K562 (cell line): ENCODE data around the gene PRM1.

Experiments used
- SMAD4 ChIP-seq: fragments of 250-450 bp; sonication (Bioruptor Pico); conservative IDR thresholded peaks from 2 replicates; pipeline ENCODE4 v1.8.0; 2021; ENCODE audit warnings: inconsistent platforms, mild to moderate bottlenecking, moderate library complexity
- TAF15 ChIP-seq: fragments of 200-400 bp; formaldehyde crosslinking; IDR thresholded peaks from 2 replicates; pipeline ENCODE4 v1.6.1; 2017; ENCODE audit warnings: mild to moderate bottlenecking, low read depth, low read length, moderate library complexity
- ZNF263 ChIP-seq: sonication (generic); formaldehyde crosslinking; IDR thresholded peaks from 2 replicates; pipeline ENCODE4 v1.8.0; 2022; ENCODE audit warnings: mild to moderate bottlenecking, missing genetic modification reagents, borderline replicate concordance
- ZNF76 ChIP-seq: fragments of 250-450 bp; sonication (Bioruptor Pico); IDR thresholded peaks from 2 replicates; pipeline ENCODE4 v1.4.0; 2020; ENCODE audit warnings: mild to moderate bottlenecking, moderate library complexity, borderline replicate concordance
- TF ChIP-seq, protein P1 (sequence below), 3 experiments: IDR thresholded peaks in 2 of 3; conservative IDR thresholded peaks in 1 of 3; 2 replicates each; pipeline ENCODE4 v1.5.1; 2011 to 2012; ENCODE audit warnings: low read length in 3 of 3, mild to moderate bottlenecking in 3 of 3, control low read depth in 2 of 3, improper control_type of control experiment in 1 of 3, inconsistent platforms in 1 of 3, low read depth in 1 of 3, mixed read lengths in 1 of 3, moderate library complexity in 1 of 3; ENCODE audit not compliant: insufficient read depth in 2 of 3
- TF ChIP-seq, protein P2 (sequence below): sonication (generic); formaldehyde crosslinking; IDR thresholded peaks from 2 replicates; pipeline ENCODE4 v1.8.1; 2023; ENCODE audit warnings: mild to moderate bottlenecking, missing genetic modification reagents

DNA sequence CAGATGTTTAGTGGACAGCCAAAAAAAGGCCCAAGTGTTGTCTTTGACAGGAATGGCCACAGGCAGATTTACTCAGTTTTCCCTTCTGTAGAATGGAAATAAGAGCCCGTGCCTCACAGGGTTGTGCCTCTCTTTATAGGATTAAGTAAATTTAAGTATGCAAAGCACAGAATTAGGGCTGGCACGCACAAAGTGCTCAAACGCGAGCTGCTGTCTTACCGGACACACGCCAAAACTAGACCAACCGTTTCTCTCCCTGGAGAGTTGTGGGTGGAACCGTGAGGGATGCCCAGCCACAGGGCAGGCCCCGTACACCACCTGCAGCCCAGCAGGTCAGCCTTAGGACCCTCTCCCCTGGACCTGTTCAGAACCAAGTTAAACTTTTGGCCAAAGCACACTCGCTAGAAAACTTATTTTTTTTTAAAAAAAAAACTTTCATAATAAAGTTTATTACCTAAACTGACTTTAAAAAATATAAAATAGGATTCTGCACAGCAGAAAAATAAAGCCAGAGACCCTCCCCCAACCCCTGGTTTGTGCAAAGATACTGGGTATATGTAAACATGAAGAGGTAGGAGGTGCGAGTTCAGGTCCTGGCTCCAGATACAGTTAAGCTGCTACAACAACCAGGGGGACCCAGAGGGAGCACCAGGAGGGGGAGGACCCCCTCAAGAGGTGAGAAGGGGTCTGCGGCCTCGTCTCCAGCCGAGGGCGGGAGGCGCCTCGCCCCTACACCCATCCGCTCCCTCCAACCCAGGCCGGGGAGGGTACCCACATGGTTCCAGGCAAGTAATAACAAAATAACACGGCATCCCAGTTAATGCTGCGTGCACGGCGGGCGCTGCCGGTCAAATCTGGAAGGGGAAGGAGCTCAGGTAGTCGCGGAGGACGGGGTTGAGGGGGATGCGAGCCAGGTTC, 26.9 kb downstream of the PRM1 start:
- no peak for TF ChIP-seq ZNF76
- no peak for TF ChIP-seq ZNF263
- TF ChIP-seq, protein P1, sequence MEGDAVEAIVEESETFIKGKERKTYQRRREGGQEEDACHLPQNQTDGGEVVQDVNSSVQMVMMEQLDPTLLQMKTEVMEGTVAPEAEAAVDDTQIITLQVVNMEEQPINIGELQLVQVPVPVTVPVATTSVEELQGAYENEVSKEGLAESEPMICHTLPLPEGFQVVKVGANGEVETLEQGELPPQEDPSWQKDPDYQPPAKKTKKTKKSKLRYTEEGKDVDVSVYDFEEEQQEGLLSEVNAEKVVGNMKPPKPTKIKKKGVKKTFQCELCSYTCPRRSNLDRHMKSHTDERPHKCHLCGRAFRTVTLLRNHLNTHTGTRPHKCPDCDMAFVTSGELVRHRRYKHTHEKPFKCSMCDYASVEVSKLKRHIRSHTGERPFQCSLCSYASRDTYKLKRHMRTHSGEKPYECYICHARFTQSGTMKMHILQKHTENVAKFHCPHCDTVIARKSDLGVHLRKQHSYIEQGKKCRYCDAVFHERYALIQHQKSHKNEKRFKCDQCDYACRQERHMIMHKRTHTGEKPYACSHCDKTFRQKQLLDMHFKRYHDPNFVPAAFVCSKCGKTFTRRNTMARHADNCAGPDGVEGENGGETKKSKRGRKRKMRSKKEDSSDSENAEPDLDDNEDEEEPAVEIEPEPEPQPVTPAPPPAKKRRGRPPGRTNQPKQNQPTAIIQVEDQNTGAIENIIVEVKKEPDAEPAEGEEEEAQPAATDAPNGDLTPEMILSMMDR (IDR thresholded peaks at IDR 0.05 in 2 of 3, conservative IDR thresholded peaks at IDR 0.05 in 1 of 3; ENCODE audit: insufficient read depth in 2 of 3, low read depth in 1 of 3, low read length in 3 of 3) = no peak; a peak in 1 of 6 replicates
- no peak for TF ChIP-seq SMAD4 (CRISPR knock-in tag)
- no peak for TF ChIP-seq TAF15
- TF ChIP-seq, protein P2, sequence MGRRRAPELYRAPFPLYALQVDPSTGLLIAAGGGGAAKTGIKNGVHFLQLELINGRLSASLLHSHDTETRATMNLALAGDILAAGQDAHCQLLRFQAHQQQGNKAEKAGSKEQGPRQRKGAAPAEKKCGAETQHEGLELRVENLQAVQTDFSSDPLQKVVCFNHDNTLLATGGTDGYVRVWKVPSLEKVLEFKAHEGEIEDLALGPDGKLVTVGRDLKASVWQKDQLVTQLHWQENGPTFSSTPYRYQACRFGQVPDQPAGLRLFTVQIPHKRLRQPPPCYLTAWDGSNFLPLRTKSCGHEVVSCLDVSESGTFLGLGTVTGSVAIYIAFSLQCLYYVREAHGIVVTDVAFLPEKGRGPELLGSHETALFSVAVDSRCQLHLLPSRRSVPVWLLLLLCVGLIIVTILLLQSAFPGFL = no peak
